Heart right ventricle (tissue), 16 donors: ENCODE results near the gene BMAL1. TPM values are rescaled to one million over a fixed set of nuclear protein-coding genes. Genes with fewer than 3 reads are reported as not detected.

ENCODE experiments used
- ATAC-seq, 8 donors: fragments of 200-7000 bp; cut with Tn5 transposase; one replicate each; pipeline ENCODE4 v1.9.1; 2020; ENCODE audit warnings: mild to moderate bottlenecking in 8 of 8, moderate library complexity in 8 of 8, moderate number of reproducible peaks in 1 of 8
- DNase-seq, 2 donors: peaks; one replicate each; pipeline ENCODE4 v3.0.0-alpha.2; 2020
- H3K27ac ChIP-seq, 10 donors: fragments of 200-600 bp; sonication (generic) in 2 of 10; one replicate each; pipeline versions ENCODE4 v1.5.0 to v1.8.0; 2020 to 2022; ENCODE audit warnings: mild to moderate bottlenecking in 3 of 10
- H3K27me3 ChIP-seq, 7 donors: fragments of 200-600 bp; one replicate each; pipeline ENCODE4 v1.8.0; 2021 to 2022; ENCODE audit warnings: mild to moderate bottlenecking in 2 of 7
- H3K36me3 ChIP-seq, 9 donors: fragments of 200-600 bp; sonication (generic) in 1 of 9; one replicate each; pipeline versions ENCODE4 v1.5.0 to v1.8.0; 2020 to 2022; ENCODE audit warnings: mild to moderate bottlenecking in 2 of 9
- H3K4me1 ChIP-seq, 9 donors: fragments of 200-600 bp; sonication (generic) in 1 of 9; one replicate each; pipeline versions ENCODE4 v1.5.0 to v1.8.0; 2020 to 2022; ENCODE audit warnings: mild to moderate bottlenecking in 4 of 9
- H3K4me3 ChIP-seq, 10 donors: fragments of 200-600 bp; sonication (generic) in 2 of 10; one replicate each; pipeline versions ENCODE4 v1.5.0 to v1.8.0; 2020 to 2022; ENCODE audit warnings: mild to moderate bottlenecking in 7 of 10, moderate library complexity in 2 of 10
- H3K9me3 ChIP-seq, 11 donors: fragments of 200-600 bp in 10 of 11; sonication (generic) in 2 of 11; one replicate each; pipeline versions ENCODE4 v1.5.0 to v1.8.0; 2013 to 2022; ENCODE audit warnings: mild to moderate bottlenecking in 2 of 11, control low read depth in 1 of 11, moderate library complexity in 1 of 11
- WGBS, 2 donors: extraction: QIAGEN DNeasy Blood & Tissue Kit; methylation state at CpG; one replicate each; pipeline ENCODE4 v1.1.7; 2013; ENCODE audit warnings: inconsistent platforms in 1 of 2; 5-methylcytosine and 5-hydroxymethylcytosine counted together
- intact Hi-C, 10 donors: fragments of 100-400 bp; cut with DNase I; formaldehyde crosslinking; loops; one replicate each; pipeline versions ENCODE4 v1.11.1 to v1.14.2; 2022
- polyA plus RNA-seq, 2 donors: library from polyadenylated mRNA; stranded (reverse); fragments of 200-250 nt; gene quantifications; one replicate each; pipeline ENCODE4 v1.2.3, GENCODE V29; 2013
- total RNA-seq, 10 donors: library from RNA; stranded (reverse); fragmentation: NEBNext Ultra II Directional in 3 of 10; extraction: Animal tissue kit (Norgen Biotek cat#: 25700) in 3 of 10; gene quantifications; one replicate each; pipeline versions ENCODE4 v1.2.1 to v1.2.4, GENCODE V29; 2021 to 2023
- TF ChIP-seq, protein P1 (sequence below), 9 donors: fragments of 200-600 bp; sonication (generic) in 2 of 9; IDR thresholded peaks; one replicate each; pipeline versions ENCODE4 v1.5.0 to v1.8.0; 2021 to 2022; ENCODE audit warnings: antibody characterized with exemption in 9 of 9, mild to moderate bottlenecking in 5 of 9, moderate library complexity in 1 of 9
- donor health status: Arrhythmogenic right ventricular cardiomyopathy.
- donor health status: ischemic (EF 13 %, LVEDD 7.1; RV severe dilation, severe dysfunction).
- donor health status: healthy with polysubstance abuse.
- donor health status: DM: no; HTN: yes; CAD: no.
- donor health status: DM: no; HTN: no; CAD: no.
- donor health status: ischemic (EF 25% LVEDD 6.9; RV normal size, moderate dysfunction).
- donor health status: ischemic (EF 25% LVEDD 5.7; RV mildly dilated, moderate dysfunction).
- donor health status: healthy.
- donor health status: DM: yes; HTN: yes; CAD: no.
- donor health status: Ischemic cardiomyopathy.
- donor health status: ischemic (EF 35%, LVEDD 5.7; RV mildly dilated, moderate dysfunction).
- donor health status: nonischemic (EF 11% LVEDD 7.7; RV severe dilation, severe dysfunction).
- donor health status: DM: yes; HTN: yes; CAD: no.
- donor health status: PGD.
- donor health status: ischemic (EF 29% LVEDD 5.4; RV normal size, mild dysfunction).
- donor health status: nonischemic (EF 23%, LVEDD 6.1; RV moderate dilation, normal function).

The BMAL1 gene
- total and polyA plus RNA-seq, 12 donors, result 2.9 to 19.9 (median 10.2) TPM

DNA sequence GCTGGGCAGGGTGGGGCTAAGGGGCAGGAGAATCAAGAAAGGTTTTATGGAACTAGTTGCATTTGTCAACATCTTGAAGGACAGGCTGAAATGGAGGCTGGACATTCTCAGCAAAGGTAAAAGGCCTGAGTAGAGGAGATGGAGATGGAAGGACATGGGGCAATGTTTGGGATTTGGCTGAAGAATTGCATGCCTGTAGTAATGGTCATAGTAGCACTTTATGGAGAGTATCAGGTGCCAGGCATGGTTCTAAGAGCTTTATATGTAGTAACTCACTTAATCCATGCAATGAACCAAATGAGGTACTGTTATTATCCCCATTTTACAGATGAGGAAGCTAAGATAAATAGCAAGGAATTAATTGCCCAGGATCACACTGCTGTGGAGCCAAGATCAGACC, 23.9 kb downstream of the BMAL1 start:
- no peak for DNase-seq
- intact Hi-C loops, result no loop called here
- H3K27ac ChIP-seq, result no peak overlapping the region
- H3K4me1 ChIP-seq, result peaks cover 23 to 72% (median 51%) of the 10 kb centered on the region in 9 donors
- TF ChIP-seq, protein P1, sequence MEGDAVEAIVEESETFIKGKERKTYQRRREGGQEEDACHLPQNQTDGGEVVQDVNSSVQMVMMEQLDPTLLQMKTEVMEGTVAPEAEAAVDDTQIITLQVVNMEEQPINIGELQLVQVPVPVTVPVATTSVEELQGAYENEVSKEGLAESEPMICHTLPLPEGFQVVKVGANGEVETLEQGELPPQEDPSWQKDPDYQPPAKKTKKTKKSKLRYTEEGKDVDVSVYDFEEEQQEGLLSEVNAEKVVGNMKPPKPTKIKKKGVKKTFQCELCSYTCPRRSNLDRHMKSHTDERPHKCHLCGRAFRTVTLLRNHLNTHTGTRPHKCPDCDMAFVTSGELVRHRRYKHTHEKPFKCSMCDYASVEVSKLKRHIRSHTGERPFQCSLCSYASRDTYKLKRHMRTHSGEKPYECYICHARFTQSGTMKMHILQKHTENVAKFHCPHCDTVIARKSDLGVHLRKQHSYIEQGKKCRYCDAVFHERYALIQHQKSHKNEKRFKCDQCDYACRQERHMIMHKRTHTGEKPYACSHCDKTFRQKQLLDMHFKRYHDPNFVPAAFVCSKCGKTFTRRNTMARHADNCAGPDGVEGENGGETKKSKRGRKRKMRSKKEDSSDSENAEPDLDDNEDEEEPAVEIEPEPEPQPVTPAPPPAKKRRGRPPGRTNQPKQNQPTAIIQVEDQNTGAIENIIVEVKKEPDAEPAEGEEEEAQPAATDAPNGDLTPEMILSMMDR (IDR thresholded peaks at IDR 0.05), result no peak
- no peaks in the 10 kb centered on the region for H3K9me3 ChIP-seq
- ATAC-seq, result no peak
- H3K36me3 ChIP-seq, result peaks cover 0 to 3% (median 0%) of the 10 kb centered on the region in 9 donors
- no peaks in the 10 kb centered on the region for H3K27me3 ChIP-seq
- H3K4me3 ChIP-seq, result no peak overlapping the region

GRCh38 chr11:13302420-13302958, 24.9 kb downstream of the BMAL1 start:
- WGBS, 2 donors, result 84 to 85% methylated on average over 8 of the region's 8 CpGs
- no peak overlapping the region for H3K27ac ChIP-seq
- no peak overlapping the region for H3K4me3 ChIP-seq
- H3K4me1 ChIP-seq, result peaks cover 24 to 72% (median 51%) of the 10 kb centered on the region in 9 donors
- DNase-seq (no peak), ATAC-seq (no peak)
- intact Hi-C loops, result no loop called here
- peaks cover 0 to 3% (median 0%) of the 10 kb centered on the region in 9 donors for H3K36me3 ChIP-seq
- no peaks in the 10 kb centered on the region for H3K9me3 ChIP-seq
- TF ChIP-seq, protein P1 (IDR thresholded peaks at IDR 0.05), result no peak
- no peaks in the 10 kb centered on the region for H3K27me3 ChIP-seq

DNA sequence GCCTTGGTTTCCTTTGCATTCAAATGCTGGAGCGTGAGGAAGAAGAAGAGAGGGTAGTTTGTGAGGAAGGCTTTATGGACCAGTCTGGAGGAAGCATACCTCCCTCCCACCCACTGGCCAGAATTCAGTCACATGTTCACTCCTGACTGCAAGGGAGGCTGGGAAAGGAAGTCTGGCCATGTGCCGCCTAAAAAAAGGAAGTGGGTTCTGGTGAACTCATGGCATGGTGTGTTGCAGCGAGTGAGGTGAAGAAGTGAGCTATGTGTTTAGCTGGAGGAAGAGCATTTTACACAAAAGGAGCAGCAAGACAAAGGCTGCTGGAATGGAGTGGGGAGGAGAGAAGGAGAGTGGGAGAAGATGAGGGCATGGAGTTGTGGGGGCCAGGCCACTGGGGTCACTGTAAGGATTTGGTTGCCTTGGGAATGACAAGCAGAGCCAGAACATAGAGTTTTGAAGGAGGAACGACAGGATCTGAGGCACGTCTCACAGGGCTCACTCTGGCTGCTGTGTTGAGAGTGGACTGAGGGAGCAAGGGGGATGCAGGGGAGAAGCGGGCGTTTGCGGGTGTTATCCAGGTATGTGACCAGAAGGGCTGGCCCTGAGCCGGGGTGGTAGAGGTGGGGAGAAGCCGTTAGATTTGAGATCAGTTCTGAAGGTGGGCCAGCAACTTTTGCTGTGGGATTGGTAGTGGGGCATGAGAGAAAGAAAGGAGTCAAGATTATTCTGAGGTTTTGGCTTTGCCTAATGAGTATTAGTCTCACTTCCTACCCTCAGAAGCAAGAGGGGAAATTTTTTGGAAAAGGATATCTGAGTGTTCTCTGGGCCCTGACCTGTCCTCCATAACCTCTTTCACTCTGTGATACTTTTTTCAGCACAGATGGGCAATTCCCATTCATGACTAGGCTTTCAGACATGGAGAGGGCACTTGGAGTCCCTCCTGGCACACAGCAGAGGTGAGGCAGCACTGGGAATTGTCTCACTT, 26.4 kb downstream of the BMAL1 start:
- Histone ChIP-seq H3K4me1 (peaks cover 22 to 60% (median 36%) of the 10 kb centered on the region in 9 donors), H3K4me3 (no peak overlapping the region)

More for the DNA sequence above, 26.4 kb downstream of the BMAL1 start:
- 86 to 88% methylated on average over 10 of the region's 10 CpGs for WGBS, 2 donors
- DNase-seq, result no peak
- ATAC-seq, result peak in 2 of 8 donors; percentile 7 to 42
- no peaks in the 10 kb centered on the region for H3K9me3 ChIP-seq
- no peaks in the 10 kb centered on the region for H3K27me3 ChIP-seq
- intact Hi-C loops, result no loop called here
- peaks cover 0 to 3% (median 0%) of the 10 kb centered on the region in 9 donors for H3K36me3 ChIP-seq
- H3K27ac ChIP-seq, result peak overlapping the region in 8 of 10 donors; percentile 7 to 72 (median 52)
- TF ChIP-seq, protein P1 (IDR thresholded peaks at IDR 0.05), result no peak
